ENCODE results near the gene SLC30A5. TPM values are rescaled to one million over a fixed set of nuclear protein-coding genes. Genes with fewer than 3 reads are reported as not detected.

SLC30A5 gene
- total and polyA plus RNA-seq, 2 of the 13 experiments (the other 11 are each of a cell fraction or from before 2014, with no cell fraction given), result 46.0 to 53.6 TPM

DNA sequence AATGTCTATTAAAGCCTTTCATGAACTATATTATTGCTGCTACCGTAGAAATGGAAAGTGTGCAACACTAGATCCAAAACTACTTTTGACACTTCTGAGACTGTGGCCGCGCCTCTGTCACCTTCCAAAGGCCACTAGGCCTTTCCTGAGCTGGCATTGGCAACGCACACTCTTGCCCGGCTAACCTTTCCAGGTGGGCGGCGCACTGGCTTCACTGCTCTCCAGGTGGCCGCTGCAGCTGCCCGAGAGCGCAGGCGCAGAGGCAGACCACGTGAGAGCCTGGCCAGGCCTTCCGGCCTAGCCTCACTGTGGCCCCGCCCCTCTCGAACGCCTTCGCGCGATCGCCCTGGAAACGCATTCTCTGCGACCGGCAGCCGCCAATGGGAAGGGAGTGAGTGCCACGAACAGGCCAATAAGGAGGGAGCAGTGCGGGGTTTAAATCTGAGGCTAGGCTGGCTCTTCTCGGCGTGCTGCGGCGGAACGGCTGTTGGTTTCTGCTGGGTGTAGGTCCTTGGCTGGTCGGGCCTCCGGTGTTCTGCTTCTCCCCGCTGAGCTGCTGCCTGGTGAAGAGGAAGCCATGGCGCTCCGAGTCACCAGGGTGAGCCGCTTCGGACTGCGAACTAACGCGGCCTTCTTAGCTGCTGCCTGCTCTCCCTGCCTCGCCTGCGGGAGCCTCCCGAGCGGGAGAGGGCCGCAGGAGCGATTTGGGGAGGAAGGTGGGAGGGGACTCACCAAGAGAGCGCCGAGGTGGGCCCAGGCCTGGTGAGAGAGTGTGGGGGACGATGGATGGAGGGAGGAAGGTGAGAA, 73.1 kb downstream of the SLC30A5 start, which contains the start of gene CCNB1 (continued):
- TF ChIP-seq, protein P1, sequence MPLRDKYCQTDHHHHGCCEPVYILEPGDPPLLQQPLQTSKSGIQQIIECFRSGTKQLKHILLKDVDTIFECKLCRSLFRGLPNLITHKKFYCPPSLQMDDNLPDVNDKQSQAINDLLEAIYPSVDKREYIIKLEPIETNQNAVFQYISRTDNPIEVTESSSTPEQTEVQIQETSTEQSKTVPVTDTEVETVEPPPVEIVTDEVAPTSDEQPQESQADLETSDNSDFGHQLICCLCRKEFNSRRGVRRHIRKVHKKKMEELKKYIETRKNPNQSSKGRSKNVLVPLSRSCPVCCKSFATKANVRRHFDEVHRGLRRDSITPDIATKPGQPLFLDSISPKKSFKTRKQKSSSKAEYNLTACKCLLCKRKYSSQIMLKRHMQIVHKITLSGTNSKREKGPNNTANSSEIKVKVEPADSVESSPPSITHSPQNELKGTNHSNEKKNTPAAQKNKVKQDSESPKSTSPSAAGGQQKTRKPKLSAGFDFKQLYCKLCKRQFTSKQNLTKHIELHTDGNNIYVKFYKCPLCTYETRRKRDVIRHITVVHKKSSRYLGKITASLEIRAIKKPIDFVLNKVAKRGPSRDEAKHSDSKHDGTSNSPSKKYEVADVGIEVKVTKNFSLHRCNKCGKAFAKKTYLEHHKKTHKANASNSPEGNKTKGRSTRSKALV (CRISPR knock-in tag; IDR thresholded peaks at IDR 0.05), result peak; percentile 59; the same call in 1 of the 2 replicates
- TF ChIP-seq SIN3B (IDR thresholded peaks at IDR 0.05; ENCODE audit: low read length) (peak; percentile 97), SNAPC5 (CRISPR knock-in tag; IDR thresholded peaks at IDR 0.05; ENCODE audit: borderline replicate concordance) (no peak), PCBP1 (IDR thresholded peaks at IDR 0.05; ENCODE audit: borderline replicate concordance, low read depth, low read length) (peak; percentile 80; the same call in 1 of the 2 replicates), LRRFIP1 (CRISPR knock-in tag; conservative IDR thresholded peaks at IDR 0.05) (no peak), HNRNPLL (IDR thresholded peaks at IDR 0.05; ENCODE audit: low read depth, low read length, poor library complexity, severe bottlenecking) (peak; percentile 67), RBFOX2 (IDR thresholded peaks at IDR 0.05; ENCODE audit: low read depth, low read length) (peak; percentile 87), NONO (IDR thresholded peaks at IDR 0.05) (no peak), NONO (CRISPR knock-in tag; conservative IDR thresholded peaks at IDR 0.05) (peak; percentile 84), HOXA5 (CRISPR knock-in tag; IDR thresholded peaks at IDR 0.05) (0 out of 2 replicates have a peak, but pooled peaks have one; percentile 4), ZNF546 (CRISPR knock-in tag; conservative IDR thresholded peaks at IDR 0.05) (peak; percentile 78), FOXJ3 (CRISPR knock-in tag; IDR thresholded peaks at IDR 0.05; ENCODE audit: borderline replicate concordance) (no peak), U2AF2 (IDR thresholded peaks at IDR 0.05; ENCODE audit: low read depth, low read length) (peak; percentile 75; the same call in 1 of the 2 replicates), BHLHE40 (IDR thresholded peaks at IDR 0.05; ENCODE audit: low read length) (no peak)
- TF ChIP-seq, protein P2, sequence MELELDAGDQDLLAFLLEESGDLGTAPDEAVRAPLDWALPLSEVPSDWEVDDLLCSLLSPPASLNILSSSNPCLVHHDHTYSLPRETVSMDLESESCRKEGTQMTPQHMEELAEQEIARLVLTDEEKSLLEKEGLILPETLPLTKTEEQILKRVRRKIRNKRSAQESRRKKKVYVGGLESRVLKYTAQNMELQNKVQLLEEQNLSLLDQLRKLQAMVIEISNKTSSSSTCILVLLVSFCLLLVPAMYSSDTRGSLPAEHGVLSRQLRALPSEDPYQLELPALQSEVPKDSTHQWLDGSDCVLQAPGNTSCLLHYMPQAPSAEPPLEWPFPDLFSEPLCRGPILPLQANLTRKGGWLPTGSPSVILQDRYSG (CRISPR knock-in tag; IDR thresholded peaks at IDR 0.05), result peak; percentile 77; the same call in 1 of the 2 replicates
- TF ChIP-seq, protein P3, sequence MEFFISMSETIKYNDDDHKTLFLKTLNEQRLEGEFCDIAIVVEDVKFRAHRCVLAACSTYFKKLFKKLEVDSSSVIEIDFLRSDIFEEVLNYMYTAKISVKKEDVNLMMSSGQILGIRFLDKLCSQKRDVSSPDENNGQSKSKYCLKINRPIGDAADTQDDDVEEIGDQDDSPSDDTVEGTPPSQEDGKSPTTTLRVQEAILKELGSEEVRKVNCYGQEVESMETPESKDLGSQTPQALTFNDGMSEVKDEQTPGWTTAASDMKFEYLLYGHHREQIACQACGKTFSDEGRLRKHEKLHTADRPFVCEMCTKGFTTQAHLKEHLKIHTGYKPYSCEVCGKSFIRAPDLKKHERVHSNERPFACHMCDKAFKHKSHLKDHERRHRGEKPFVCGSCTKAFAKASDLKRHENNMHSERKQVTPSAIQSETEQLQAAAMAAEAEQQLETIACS (CRISPR knock-in tag; IDR thresholded peaks at IDR 0.05), result no peak
